Stromal cell of bone marrow (primary cell): ENCODE measurements around the gene MYO15B.

Experiments
- DNase-seq: peaks from one replicate; pipeline ENCODE4 v3.0.0-alpha.2; 2012; ENCODE audit warnings: low read depth

Gene MYO15B

GRCh38 chr17:75665981-75666380, 78.4 kb downstream of the MYO15B start:
- no peak for DNase-seq

- DNase-seq = peak; percentile 96
Measured at GRCh38 chr17:75666959-75667790, 79.6 kb downstream of the MYO15B start, which contains the start of the genes RECQL5 and SAP30BP. Gene RECQL5, minus strand, starts transcription at chr17:75667154. Its CDS starts 597 bp downstream, at chr17:75666557. Gene SAP30BP, plus strand, starts transcription at chr17:75667338. Its CDS starts 35 bp downstream, at chr17:75667373.

GRCh38 chr17:75667825-75668224, 80.2 kb downstream of the MYO15B start:
- no peak for DNase-seq

GRCh38 chr17:75668489-75668888, 80.9 kb downstream of the MYO15B start:
- no peak for DNase-seq

- DNase-seq = no peak
Measured at GRCh38 chr17:75670868-75671267, 83.3 kb downstream of the MYO15B start.

- DNase-seq = no peak
Measured at GRCh38 chr17:75672011-75672410, 84.4 kb downstream of the MYO15B start.

GRCh38 chr17:75673487-75673886, 85.9 kb downstream of the MYO15B start:
- no peak for DNase-seq
